SK-N-SH (cell line): ENCODE measurements around the gene SLX4IP.

ENCODE experiments used
- CTCF ChIP-seq: fragments of 200-600 bp; sonication (generic); IDR thresholded peaks from 2 replicates; pipeline ENCODE4 v1.6.1; 2017; ENCODE audit warnings: antibody characterized with exemption, mild to moderate bottlenecking, moderate library complexity
- EP300 ChIP-seq, 2 experiments: IDR thresholded peaks; 2 replicates each; pipeline versions ENCODE4 v1.4.0 to v1.6.1; 2012; ENCODE audit warnings: borderline replicate concordance in 1 of 2, low read depth in 1 of 2, low read length in 1 of 2
- MEF2A ChIP-seq: IDR thresholded peaks from 2 replicates; pipeline ENCODE4 v1.4.0; 2012; ENCODE audit warnings: low read depth, borderline replicate concordance
- NFIC ChIP-seq: IDR thresholded peaks from 2 replicates; pipeline ENCODE4 v1.4.0; 2012; ENCODE audit warnings: borderline replicate concordance
- POLR2AphosphoS5 ChIP-seq: IDR thresholded peaks from 2 replicates; pipeline ENCODE4 v1.6.1; 2012; ENCODE audit warnings: low read depth, low read length
- RXRA ChIP-seq: IDR thresholded peaks from 2 replicates; pipeline ENCODE4 v1.4.0; 2012; ENCODE audit warnings: low read depth, mild to moderate bottlenecking, borderline replicate concordance
- SIN3A ChIP-seq: IDR thresholded peaks from 2 replicates; pipeline ENCODE4 v1.6.1; 2012; ENCODE audit warnings: low read depth, mild to moderate bottlenecking, low read length, moderate library complexity, borderline replicate concordance
- SMC3 ChIP-seq: IDR thresholded peaks from 2 replicates; pipeline ENCODE4 v1.6.1; 2012; ENCODE audit warnings: low read depth, low read length, improper control_type of control experiment
- TAF1 ChIP-seq: IDR thresholded peaks from 2 replicates; pipeline ENCODE4 v1.6.1; 2012; ENCODE audit warnings: low read depth, mild to moderate bottlenecking, low read length, moderate library complexity, borderline replicate concordance
- YY1 ChIP-seq: IDR thresholded peaks from 2 replicates; pipeline ENCODE4 v1.4.0; 2012; ENCODE audit warnings: low read depth, mild to moderate bottlenecking
- ZBTB33 ChIP-seq: IDR thresholded peaks from 2 replicates; pipeline ENCODE4 v1.4.0; 2012; ENCODE audit warnings: low read depth, borderline replicate concordance
- TF ChIP-seq, protein P1 (sequence below): fragments of 150-350 bp; IDR thresholded peaks from 2 replicates; pipeline ENCODE4 v1.6.1; 2017; ENCODE audit warnings: antibody characterized with exemption, low read length, low read depth, borderline replicate concordance
- TF ChIP-seq, protein P2 (sequence below): IDR thresholded peaks from 2 replicates; pipeline ENCODE4; 2012
- TF ChIP-seq, protein P3 (sequence below): IDR thresholded peaks from 2 replicates; pipeline ENCODE4 v1.4.0; 2012; ENCODE audit warnings: low read depth

- TF ChIP-seq NFIC (no peak), CTCF (no peak), EP300 (IDR thresholded peaks at IDR 0.05; ENCODE audit: borderline replicate concordance in 1 of 2, low read depth in 1 of 2, low read length in 1 of 2) (no peak), YY1 (no peak), TAF1 (no peak), SIN3A (no peak), MEF2A (no peak), POLR2AphosphoS5 (no peak), ZBTB33 (no peak), RXRA (no peak), SMC3 (no peak)
- TF ChIP-seq, protein P1, sequence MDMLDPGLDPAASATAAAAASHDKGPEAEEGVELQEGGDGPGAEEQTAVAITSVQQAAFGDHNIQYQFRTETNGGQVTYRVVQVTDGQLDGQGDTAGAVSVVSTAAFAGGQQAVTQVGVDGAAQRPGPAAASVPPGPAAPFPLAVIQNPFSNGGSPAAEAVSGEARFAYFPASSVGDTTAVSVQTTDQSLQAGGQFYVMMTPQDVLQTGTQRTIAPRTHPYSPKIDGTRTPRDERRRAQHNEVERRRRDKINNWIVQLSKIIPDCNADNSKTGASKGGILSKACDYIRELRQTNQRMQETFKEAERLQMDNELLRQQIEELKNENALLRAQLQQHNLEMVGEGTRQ = no peak
- TF ChIP-seq, protein P2, sequence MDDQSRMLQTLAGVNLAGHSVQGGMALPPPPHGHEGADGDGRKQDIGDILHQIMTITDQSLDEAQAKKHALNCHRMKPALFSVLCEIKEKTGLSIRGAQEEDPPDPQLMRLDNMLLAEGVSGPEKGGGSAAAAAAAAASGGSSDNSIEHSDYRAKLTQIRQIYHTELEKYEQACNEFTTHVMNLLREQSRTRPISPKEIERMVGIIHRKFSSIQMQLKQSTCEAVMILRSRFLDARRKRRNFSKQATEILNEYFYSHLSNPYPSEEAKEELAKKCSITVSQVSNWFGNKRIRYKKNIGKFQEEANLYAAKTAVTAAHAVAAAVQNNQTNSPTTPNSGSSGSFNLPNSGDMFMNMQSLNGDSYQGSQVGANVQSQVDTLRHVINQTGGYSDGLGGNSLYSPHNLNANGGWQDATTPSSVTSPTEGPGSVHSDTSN = no peak
- TF ChIP-seq, protein P3, sequence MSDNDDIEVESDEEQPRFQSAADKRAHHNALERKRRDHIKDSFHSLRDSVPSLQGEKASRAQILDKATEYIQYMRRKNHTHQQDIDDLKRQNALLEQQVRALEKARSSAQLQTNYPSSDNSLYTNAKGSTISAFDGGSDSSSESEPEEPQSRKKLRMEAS = no peak
These were observed 212.8 kb downstream of the SLX4IP start for GRCh38 chr20:10647909-10648308.
